HEK293 (cell line): ENCODE measurements around the gene CCT6B.

Experiments used
- CTCF ChIA-PET: fragments of 350-600 bp; formaldehyde crosslinking; extraction: SDS; loops from one replicate; lab custom pipeline; 2021; ENCODE audit warnings: antibody characterized with exemption; lab: Yijun Ruan, JAX
- POLR2A ChIA-PET: fragments of 300-600 bp; formaldehyde crosslinking; extraction: SDS; loops from one replicate; lab custom pipeline; 2020; ENCODE audit warnings: antibody characterized with exemption, inconsistent platforms; lab: Yijun Ruan, JAX
- H3K27ac ChIP-seq: fragments of 200-500 bp; sonication (Bioruptor generic); 2 replicates; pipeline ENCODE4 v1.5.1; 2014; ENCODE audit warnings: low read depth, low read length, control low read depth, inconsistent platforms; ENCODE audit errors: extremely low read depth
- H3K36me3 ChIP-seq, 2 experiments: fragments of 200-500 bp in 1 of 2; sonication (Bioruptor generic) in 1 of 2; 1 replicate in 1 of 2; 2 replicates in 1 of 2; pipeline ENCODE4 v1.5.1; 2014 to 2017; ENCODE audit warnings: inconsistent platforms in 2 of 2, low read length in 2 of 2; ENCODE audit not compliant: control insufficient read depth in 2 of 2, insufficient read depth in 1 of 2
- H3K4me1 ChIP-seq: fragments of 200-500 bp; sonication (Bioruptor generic); 2 replicates; pipeline ENCODE4 v1.5.1; 2014; ENCODE audit warnings: mild to moderate bottlenecking, low read length, inconsistent platforms; ENCODE audit not compliant: control insufficient read depth, insufficient read depth
- H3K4me3 ChIP-seq: 2 replicates; pipeline ENCODE4 v1.5.1; 2011; ENCODE audit warnings: low read depth, mild to moderate bottlenecking, control low read depth, low read length, moderate library complexity
- H3K9me3 ChIP-seq: fragments of 200-500 bp; sonication (Bioruptor generic); 2 replicates; pipeline ENCODE4 v1.5.1; 2014; ENCODE audit warnings: low read depth, low read length, inconsistent platforms; ENCODE audit not compliant: control insufficient read depth, insufficient read depth
- KLF10 ChIP-seq: fragments of 450-650 bp; IDR thresholded peaks from 2 replicates; pipeline ENCODE4 v1.5.1; 2018; ENCODE audit warnings: missing biosample characterization, mild to moderate bottlenecking, missing genetic modification characterization
- OSR2 ChIP-seq: fragments of 450-650 bp; formaldehyde crosslinking; IDR thresholded peaks from 2 replicates; pipeline ENCODE4 v1.5.1; 2016; ENCODE audit warnings: missing biosample characterization, missing genetic modification characterization
- TRIM28 ChIP-seq: IDR thresholded peaks from 2 replicates; pipeline ENCODE4 v1.6.1; 2011; ENCODE audit warnings: low read length, control low read depth, borderline replicate concordance
- ZBTB21 ChIP-seq: fragments of 450-650 bp; formaldehyde crosslinking; IDR thresholded peaks from 2 replicates; pipeline ENCODE4 v1.5.1; 2017; ENCODE audit warnings: missing biosample characterization, missing genetic modification characterization
- ZFP69B ChIP-seq: fragments of 450-650 bp; formaldehyde crosslinking; IDR thresholded peaks from 2 replicates; pipeline ENCODE4 v1.5.1; 2016; ENCODE audit warnings: missing biosample characterization, missing genetic modification characterization
- ZNF148 ChIP-seq: fragments of 450-650 bp; formaldehyde crosslinking; IDR thresholded peaks from 2 replicates; pipeline ENCODE4 v1.5.0; 2017; ENCODE audit warnings: missing biosample characterization, missing genetic modification characterization, borderline replicate concordance
- ZNF169 ChIP-seq: fragments of 450-650 bp; formaldehyde crosslinking; IDR thresholded peaks from 2 replicates; pipeline ENCODE4 v1.5.1; 2016; ENCODE audit warnings: missing biosample characterization, missing genetic modification characterization
- ZNF324 ChIP-seq: fragments of 450-650 bp; formaldehyde crosslinking; IDR thresholded peaks from 2 replicates; pipeline ENCODE4 v1.5.1; 2016; ENCODE audit warnings: missing biosample characterization, missing genetic modification characterization
- ZNF426 ChIP-seq: fragments of 450-650 bp; formaldehyde crosslinking; IDR thresholded peaks from 2 replicates; pipeline ENCODE4 v1.5.1; 2017; ENCODE audit warnings: missing biosample characterization, missing genetic modification characterization, mild to moderate bottlenecking, inconsistent platforms, moderate library complexity
- ZNF433 ChIP-seq: fragments of 450-650 bp; formaldehyde crosslinking; IDR thresholded peaks from 2 replicates; pipeline ENCODE4 v1.5.1; 2016; ENCODE audit warnings: missing biosample characterization, missing genetic modification characterization, low read depth
- ZNF488 ChIP-seq: fragments of 450-650 bp; formaldehyde crosslinking; IDR thresholded peaks from 2 replicates; pipeline ENCODE4 v1.5.1; 2016; ENCODE audit warnings: missing biosample characterization, missing genetic modification characterization
- ZNF501 ChIP-seq: fragments of 450-650 bp; formaldehyde crosslinking; IDR thresholded peaks from 2 replicates; pipeline ENCODE4 v1.5.1; 2016; ENCODE audit warnings: missing biosample characterization, missing genetic modification characterization
- ZNF530 ChIP-seq: fragments of 450-650 bp; formaldehyde crosslinking; IDR thresholded peaks from 2 replicates; pipeline ENCODE4 v1.5.1; 2016; ENCODE audit warnings: low read depth, missing biosample characterization, missing genetic modification characterization
- ZNF596 ChIP-seq: fragments of 450-650 bp; IDR thresholded peaks from 2 replicates; pipeline ENCODE4 v1.5.0; 2018; ENCODE audit warnings: missing biosample characterization, mild to moderate bottlenecking, missing genetic modification characterization, moderate library complexity
- TF ChIP-seq, protein P1 (sequence below): fragments of 450-650 bp; formaldehyde crosslinking; IDR thresholded peaks from 2 replicates; pipeline ENCODE4 v1.5.1; 2016; ENCODE audit warnings: missing biosample characterization, missing genetic modification characterization, borderline replicate concordance

CCT6B gene

GRCh38 chr17:34909040-34909439 lies 52.2 kb downstream of the CCT6B start (continued):
- TF ChIP-seq, protein P1, sequence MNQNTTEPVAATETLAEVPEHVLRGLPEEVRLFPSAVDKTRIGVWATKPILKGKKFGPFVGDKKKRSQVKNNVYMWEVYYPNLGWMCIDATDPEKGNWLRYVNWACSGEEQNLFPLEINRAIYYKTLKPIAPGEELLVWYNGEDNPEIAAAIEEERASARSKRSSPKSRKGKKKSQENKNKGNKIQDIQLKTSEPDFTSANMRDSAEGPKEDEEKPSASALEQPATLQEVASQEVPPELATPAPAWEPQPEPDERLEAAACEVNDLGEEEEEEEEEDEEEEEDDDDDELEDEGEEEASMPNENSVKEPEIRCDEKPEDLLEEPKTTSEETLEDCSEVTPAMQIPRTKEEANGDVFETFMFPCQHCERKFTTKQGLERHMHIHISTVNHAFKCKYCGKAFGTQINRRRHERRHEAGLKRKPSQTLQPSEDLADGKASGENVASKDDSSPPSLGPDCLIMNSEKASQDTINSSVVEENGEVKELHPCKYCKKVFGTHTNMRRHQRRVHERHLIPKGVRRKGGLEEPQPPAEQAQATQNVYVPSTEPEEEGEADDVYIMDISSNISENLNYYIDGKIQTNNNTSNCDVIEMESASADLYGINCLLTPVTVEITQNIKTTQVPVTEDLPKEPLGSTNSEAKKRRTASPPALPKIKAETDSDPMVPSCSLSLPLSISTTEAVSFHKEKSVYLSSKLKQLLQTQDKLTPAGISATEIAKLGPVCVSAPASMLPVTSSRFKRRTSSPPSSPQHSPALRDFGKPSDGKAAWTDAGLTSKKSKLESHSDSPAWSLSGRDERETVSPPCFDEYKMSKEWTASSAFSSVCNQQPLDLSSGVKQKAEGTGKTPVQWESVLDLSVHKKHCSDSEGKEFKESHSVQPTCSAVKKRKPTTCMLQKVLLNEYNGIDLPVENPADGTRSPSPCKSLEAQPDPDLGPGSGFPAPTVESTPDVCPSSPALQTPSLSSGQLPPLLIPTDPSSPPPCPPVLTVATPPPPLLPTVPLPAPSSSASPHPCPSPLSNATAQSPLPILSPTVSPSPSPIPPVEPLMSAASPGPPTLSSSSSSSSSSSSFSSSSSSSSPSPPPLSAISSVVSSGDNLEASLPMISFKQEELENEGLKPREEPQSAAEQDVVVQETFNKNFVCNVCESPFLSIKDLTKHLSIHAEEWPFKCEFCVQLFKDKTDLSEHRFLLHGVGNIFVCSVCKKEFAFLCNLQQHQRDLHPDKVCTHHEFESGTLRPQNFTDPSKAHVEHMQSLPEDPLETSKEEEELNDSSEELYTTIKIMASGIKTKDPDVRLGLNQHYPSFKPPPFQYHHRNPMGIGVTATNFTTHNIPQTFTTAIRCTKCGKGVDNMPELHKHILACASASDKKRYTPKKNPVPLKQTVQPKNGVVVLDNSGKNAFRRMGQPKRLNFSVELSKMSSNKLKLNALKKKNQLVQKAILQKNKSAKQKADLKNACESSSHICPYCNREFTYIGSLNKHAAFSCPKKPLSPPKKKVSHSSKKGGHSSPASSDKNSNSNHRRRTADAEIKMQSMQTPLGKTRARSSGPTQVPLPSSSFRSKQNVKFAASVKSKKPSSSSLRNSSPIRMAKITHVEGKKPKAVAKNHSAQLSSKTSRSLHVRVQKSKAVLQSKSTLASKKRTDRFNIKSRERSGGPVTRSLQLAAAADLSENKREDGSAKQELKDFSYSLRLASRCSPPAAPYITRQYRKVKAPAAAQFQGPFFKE, result no peak
- TF ChIP-seq OSR2 (tag by site-specific recombination), result no peak
- no peak for TF ChIP-seq ZNF530 (tag by site-specific recombination)
- no peak for TF ChIP-seq ZNF501
- TF ChIP-seq ZNF596 (tag by site-specific recombination), result no peak

DNA sequence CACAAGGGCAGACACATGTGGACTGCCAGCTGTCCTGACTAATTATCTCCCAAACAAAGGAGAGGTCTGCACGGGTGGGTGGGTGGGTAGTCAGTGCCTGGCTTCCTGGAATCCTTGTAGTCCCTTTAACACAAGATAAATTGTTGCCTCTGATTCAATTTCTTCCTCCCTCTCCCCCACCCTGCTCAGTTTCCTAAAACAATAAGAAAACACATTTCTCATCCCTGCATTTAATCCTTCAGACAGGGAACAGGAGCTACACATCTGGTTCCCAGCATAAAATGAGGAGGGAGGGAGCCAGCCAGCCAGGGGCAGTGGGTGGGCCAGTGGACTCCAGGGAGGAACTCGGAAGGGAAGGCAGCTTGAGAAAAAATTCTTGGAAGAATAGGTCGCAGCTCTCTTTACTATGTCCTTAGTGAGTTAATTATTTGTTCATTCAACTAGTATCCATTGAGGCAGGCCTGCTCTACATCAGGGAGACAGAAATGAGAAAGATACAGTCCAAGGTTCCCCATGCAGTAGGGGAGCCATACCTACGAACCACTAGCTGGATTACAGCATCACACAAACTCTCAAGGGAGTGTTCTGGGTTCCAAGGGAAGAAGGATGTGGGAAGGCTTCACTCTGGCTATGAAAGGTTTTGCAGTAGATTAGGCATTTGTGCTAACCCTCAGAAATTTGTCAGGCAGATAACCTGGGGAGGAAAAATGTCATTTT lies 58.3 kb downstream of the CCT6B start:
- no peak for TF ChIP-seq ZNF169
- no peak for TF ChIP-seq ZBTB21
- no peak for TF ChIP-seq ZNF426 (tag by site-specific recombination)
- TF ChIP-seq ZNF324 (tag by site-specific recombination), result no peak
- TF ChIP-seq ZNF488 (tag by site-specific recombination), result no peak
- no peak for TF ChIP-seq ZNF433
- no peak for TF ChIP-seq ZFP69B (tag by site-specific recombination)
- TF ChIP-seq ZNF148, result no peak
- TF ChIP-seq KLF10 (tag by site-specific recombination), result no peak
- TF ChIP-seq TRIM28, result no peak
- ChIA-PET CTCF (interaction anchor here (0.6 to 1.0 kb wide), 3 partner anchors 7 to 483 kb away, joined by 3 to 4 read pairs (median 4); no protein-coding TSS in a partner anchor), POLR2A (no interaction called here)
- Histone ChIP-seq H3K4me3 (no peak overlapping the region), H3K27ac (no peak overlapping the region), H3K9me3 (no peaks in the 10 kb centered on the region), H3K36me3 (no peaks in the 10 kb centered on the region), H3K4me1 (no peaks in the 10 kb centered on the region)
